ENCODE measurements around the gene SMOC1. TPM values are rescaled to one million over a fixed set of nuclear protein-coding genes. Genes with fewer than 3 reads are reported as not detected.

The SMOC1 gene
- total RNA-seq, 2 donors from 2014 or later, result not detected

DNA sequence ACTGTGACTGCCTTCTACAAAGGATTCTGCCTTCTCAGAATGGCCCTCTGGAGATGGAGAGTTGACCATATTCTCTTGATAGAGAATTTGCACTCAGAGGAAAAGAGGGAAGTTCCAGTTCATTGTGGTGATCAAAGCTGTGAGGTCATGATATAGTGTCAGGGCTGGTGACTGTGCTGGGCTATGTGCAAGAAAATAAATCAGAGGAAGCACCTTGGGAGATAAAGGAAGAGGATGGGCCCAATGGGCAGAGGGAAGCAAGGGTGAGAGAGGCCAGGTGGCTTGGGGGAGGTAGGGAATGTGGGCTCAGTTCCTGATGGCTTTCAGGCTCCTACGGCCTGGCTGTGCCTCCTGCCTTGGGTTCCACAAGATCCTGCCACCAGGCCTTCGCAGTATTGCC, 163.8 kb downstream of the SMOC1 start:
- no peak for DNase-seq
- Histone ChIP-seq H3K4me3 (ENCODE audit: low read length) (no peak overlapping the region), H3K27me3 (ENCODE audit: control insufficient read depth, insufficient read depth, low read length, poor library complexity, severe bottlenecking) (peaks cover 42% of the 10 kb centered on the region), H3K36me3 (ENCODE audit: control insufficient read depth, insufficient read depth, low read length) (no peaks in the 10 kb centered on the region), H3K27ac (ENCODE audit: low read depth, low read length) (no peak overlapping the region), H3K4me1 (ENCODE audit: control insufficient read depth, insufficient read depth, low read length) (no peaks in the 10 kb centered on the region), H3K9ac (ENCODE audit: extremely low read depth, low read length, poor library complexity, severe bottlenecking) (no peak overlapping the region), H3K9me3 (ENCODE audit: control insufficient read depth, low read length) (no peaks in the 10 kb centered on the region)
- TF ChIP-seq, protein P1, sequence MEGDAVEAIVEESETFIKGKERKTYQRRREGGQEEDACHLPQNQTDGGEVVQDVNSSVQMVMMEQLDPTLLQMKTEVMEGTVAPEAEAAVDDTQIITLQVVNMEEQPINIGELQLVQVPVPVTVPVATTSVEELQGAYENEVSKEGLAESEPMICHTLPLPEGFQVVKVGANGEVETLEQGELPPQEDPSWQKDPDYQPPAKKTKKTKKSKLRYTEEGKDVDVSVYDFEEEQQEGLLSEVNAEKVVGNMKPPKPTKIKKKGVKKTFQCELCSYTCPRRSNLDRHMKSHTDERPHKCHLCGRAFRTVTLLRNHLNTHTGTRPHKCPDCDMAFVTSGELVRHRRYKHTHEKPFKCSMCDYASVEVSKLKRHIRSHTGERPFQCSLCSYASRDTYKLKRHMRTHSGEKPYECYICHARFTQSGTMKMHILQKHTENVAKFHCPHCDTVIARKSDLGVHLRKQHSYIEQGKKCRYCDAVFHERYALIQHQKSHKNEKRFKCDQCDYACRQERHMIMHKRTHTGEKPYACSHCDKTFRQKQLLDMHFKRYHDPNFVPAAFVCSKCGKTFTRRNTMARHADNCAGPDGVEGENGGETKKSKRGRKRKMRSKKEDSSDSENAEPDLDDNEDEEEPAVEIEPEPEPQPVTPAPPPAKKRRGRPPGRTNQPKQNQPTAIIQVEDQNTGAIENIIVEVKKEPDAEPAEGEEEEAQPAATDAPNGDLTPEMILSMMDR (conservative IDR thresholded peaks at IDR 0.05), result no peak
- Mint-ChIP-seq H3K4me1 (peaks cover 5% of the 10 kb centered on the region), H3K4me3 (no peak overlapping the region), H3K36me3 (ENCODE audit: low read depth) (no peaks in the 10 kb centered on the region), H3K27ac (no peak overlapping the region), H3K9me3 (no peaks in the 10 kb centered on the region), H3K27me3 (ENCODE audit: insufficient read depth) (peaks cover 5% of the 10 kb centered on the region)
- 86 to 93% methylated on average over 1 to 2 of the region's 2 CpGs for WGBS, 2 experiments (ENCODE audit: insufficient coverage in 1 of 2, insufficient read length in 1 of 2)

- Histone ChIP-seq H3K9ac (ENCODE audit: extremely low read depth, low read length, poor library complexity, severe bottlenecking) (no peak overlapping the region), H3K27ac (ENCODE audit: low read depth, low read length) (no peak overlapping the region), H3K4me1 (ENCODE audit: control insufficient read depth, insufficient read depth, low read length) (no peaks in the 10 kb centered on the region), H3K36me3 (ENCODE audit: control insufficient read depth, insufficient read depth, low read length) (no peaks in the 10 kb centered on the region), H3K9me3 (ENCODE audit: control insufficient read depth, low read length) (no peaks in the 10 kb centered on the region), H3K4me3 (ENCODE audit: low read length) (no peak overlapping the region), H3K27me3 (ENCODE audit: control insufficient read depth, insufficient read depth, low read length, poor library complexity, severe bottlenecking) (peaks cover 20% of the 10 kb centered on the region)
- no peak overlapping the region for H3K4me3 Mint-ChIP-seq
- peaks cover 6% of the 10 kb centered on the region for H3K27me3 Mint-ChIP-seq (ENCODE audit: insufficient read depth)
- WGBS, 2 experiments (ENCODE audit: insufficient coverage in 1 of 2, insufficient read length in 1 of 2), result 88 to 100% methylated on average over 1 to 4 of the region's 4 CpGs
- H3K9me3 Mint-ChIP-seq, result no peaks in the 10 kb centered on the region
- no peak for DNase-seq
- no peak overlapping the region for H3K27ac Mint-ChIP-seq
- H3K36me3 Mint-ChIP-seq (ENCODE audit: low read depth), result no peaks in the 10 kb centered on the region
- H3K4me1 Mint-ChIP-seq, result peaks cover 17% of the 10 kb centered on the region
- TF ChIP-seq, protein P1 (conservative IDR thresholded peaks at IDR 0.05), result no peak
Observed at GRCh38 chr14:70045310-70045709, 166.1 kb downstream of the SMOC1 start.

DNA sequence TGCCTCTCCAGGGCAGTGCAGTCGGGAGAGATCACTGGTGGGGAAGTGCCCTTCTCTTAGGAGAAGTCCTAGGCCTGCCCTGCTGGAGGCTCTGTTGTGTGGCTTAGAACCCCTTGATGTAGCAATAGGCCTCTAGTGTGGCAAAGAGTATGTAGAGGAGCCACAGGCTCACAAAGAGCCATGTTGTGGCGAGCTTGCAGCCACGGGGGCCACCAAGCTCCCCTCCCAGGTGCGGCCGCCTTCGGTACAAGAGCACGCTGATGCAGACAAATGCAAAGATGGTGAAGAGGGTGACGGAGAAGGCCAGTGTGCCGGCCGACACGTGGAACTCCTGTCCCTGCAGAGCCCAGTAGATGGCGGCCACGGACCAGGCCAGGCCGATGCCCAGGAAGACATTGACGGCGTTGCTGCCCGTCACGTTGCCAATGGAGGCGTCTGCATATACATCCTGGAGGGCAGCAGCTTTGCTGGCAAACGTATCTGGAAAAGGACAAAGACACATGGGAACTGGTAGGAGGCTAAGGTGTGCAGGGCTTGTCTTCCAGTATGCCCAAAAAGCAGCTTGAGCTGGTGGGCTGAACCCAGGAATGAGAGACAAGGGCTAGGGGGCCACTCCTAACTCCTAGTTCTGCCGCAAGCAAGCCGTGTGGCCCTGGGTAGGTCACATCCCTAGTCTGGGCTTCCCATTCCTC, 166.8 kb downstream of the SMOC1 start:
- H3K4me1 ChIP-seq (ENCODE audit: control insufficient read depth, insufficient read depth, low read length), result no peaks in the 10 kb centered on the region
- H3K9me3 ChIP-seq (ENCODE audit: control insufficient read depth, low read length), result no peaks in the 10 kb centered on the region
- no peak overlapping the region for H3K9ac ChIP-seq (ENCODE audit: extremely low read depth, low read length, poor library complexity, severe bottlenecking)
- TF ChIP-seq, protein P1 (conservative IDR thresholded peaks at IDR 0.05), result peak; percentile 95
- Mint-ChIP-seq H3K9me3 (no peaks in the 10 kb centered on the region), H3K4me1 (peaks cover 17% of the 10 kb centered on the region), H3K36me3 (ENCODE audit: low read depth) (no peaks in the 10 kb centered on the region), H3K27me3 (ENCODE audit: insufficient read depth) (peaks cover 7% of the 10 kb centered on the region), H3K4me3 (no peak overlapping the region), H3K27ac (no peak overlapping the region)
- WGBS, 2 experiments (ENCODE audit: insufficient coverage in 1 of 2, insufficient read length in 1 of 2), result 27 to 36% methylated on average over 12 to 22 of the region's 22 CpGs
- peak; percentile 95 for DNase-seq
- no peaks in the 10 kb centered on the region for H3K36me3 ChIP-seq (ENCODE audit: control insufficient read depth, insufficient read depth, low read length)
- no peak overlapping the region for H3K27ac ChIP-seq (ENCODE audit: low read depth, low read length)
- H3K27me3 ChIP-seq (ENCODE audit: control insufficient read depth, insufficient read depth, low read length, poor library complexity, severe bottlenecking), result peaks cover 15% of the 10 kb centered on the region
- no peak overlapping the region for H3K4me3 ChIP-seq (ENCODE audit: low read length)

Measured in endodermal cell (in vitro differentiated cells).